ENCODE results near the gene PACS1.

DNA sequence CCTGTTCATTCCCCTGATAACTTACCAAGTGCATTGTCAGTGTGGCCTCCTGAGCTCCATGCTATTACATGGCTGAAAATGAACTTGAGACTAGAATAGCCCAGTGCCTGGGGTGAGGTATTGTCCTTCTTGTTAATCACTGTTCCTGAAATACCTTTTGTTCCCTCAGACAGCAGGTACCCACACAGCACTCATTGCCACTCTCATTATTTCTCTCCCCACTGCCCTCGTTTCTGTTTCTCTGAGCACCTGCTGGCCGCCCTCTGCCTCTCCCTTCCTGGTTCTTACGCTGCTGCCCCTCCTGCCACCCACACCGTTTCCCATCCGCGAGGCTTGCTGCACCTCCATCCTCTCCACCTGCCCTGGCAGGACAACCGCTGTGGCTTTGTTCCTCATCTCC lies 161.5 kb downstream of the PACS1 start:
- no peak for TF ChIP-seq EZH2phosphoT487 (IDR thresholded peaks at IDR 0.05; ENCODE audit: low read length)
- TF ChIP-seq, protein P1, sequence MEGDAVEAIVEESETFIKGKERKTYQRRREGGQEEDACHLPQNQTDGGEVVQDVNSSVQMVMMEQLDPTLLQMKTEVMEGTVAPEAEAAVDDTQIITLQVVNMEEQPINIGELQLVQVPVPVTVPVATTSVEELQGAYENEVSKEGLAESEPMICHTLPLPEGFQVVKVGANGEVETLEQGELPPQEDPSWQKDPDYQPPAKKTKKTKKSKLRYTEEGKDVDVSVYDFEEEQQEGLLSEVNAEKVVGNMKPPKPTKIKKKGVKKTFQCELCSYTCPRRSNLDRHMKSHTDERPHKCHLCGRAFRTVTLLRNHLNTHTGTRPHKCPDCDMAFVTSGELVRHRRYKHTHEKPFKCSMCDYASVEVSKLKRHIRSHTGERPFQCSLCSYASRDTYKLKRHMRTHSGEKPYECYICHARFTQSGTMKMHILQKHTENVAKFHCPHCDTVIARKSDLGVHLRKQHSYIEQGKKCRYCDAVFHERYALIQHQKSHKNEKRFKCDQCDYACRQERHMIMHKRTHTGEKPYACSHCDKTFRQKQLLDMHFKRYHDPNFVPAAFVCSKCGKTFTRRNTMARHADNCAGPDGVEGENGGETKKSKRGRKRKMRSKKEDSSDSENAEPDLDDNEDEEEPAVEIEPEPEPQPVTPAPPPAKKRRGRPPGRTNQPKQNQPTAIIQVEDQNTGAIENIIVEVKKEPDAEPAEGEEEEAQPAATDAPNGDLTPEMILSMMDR (IDR thresholded peaks at IDR 0.05; ENCODE audit: low read length): no peak

Data from MM.1S (cell line).